ENCODE measurements around the gene PXK.

GRCh38 chr3:58366699-58367098 is 34.0 kb downstream of the PXK start:
- TF ChIP-seq BCL11A (IDR thresholded peaks at IDR 0.05; ENCODE audit: low read depth, low read length) (no peak), POLR2A (IDR thresholded peaks at IDR 0.05; ENCODE audit: low read depth, low read length) (no peak), MAX (IDR thresholded peaks at IDR 0.05; ENCODE audit: low read depth, low read length) (no peak), CREM (IDR thresholded peaks at IDR 0.05; ENCODE audit: low read depth) (no peak), CTCF (IDR thresholded peaks at IDR 0.05 in 2 of 3, conservative IDR thresholded peaks at IDR 0.05 in 1 of 3; ENCODE audit: control insufficient read depth in 2 of 3, extremely low read depth in 1 of 3, insufficient read depth in 1 of 3, low read depth in 3 of 3, low read length in 3 of 3) (no peak), SP1 (IDR thresholded peaks at IDR 0.05; ENCODE audit: low read depth, low read length) (no peak), REST (IDR thresholded peaks at IDR 0.05; ENCODE audit: low read depth, low read length) (no peak), ZNF622 (IDR thresholded peaks at IDR 0.05) (no peak), POU2F2 (IDR thresholded peaks at IDR 0.05; ENCODE audit: borderline replicate concordance, low read depth, low read length) (no peak)
